IMR-90 (cell line): ENCODE data around the gene RAD51B. TPM values are rescaled to one million over a fixed set of nuclear protein-coding genes. Genes with fewer than 3 reads are reported as not detected.

ENCODE experiments used
- ATAC-seq: fragments of 200-7000 bp; cut with Tn5 transposase; 2 replicates; pipeline ENCODE4 v1.9.1; 2020; ENCODE audit warnings: low read depth, mild to moderate bottlenecking, moderate library complexity
- BruUV-seq: library from RNA; stranded (reverse); fragments of 400-500 nt; replicated peaks from 2 replicates; lab custom pipeline; 2021; lab: Mats Ljungman, UMichigan
- CTCF ChIA-PET: fragments of 300-600 bp; formaldehyde crosslinking; extraction: SDS; loops from one replicate; lab custom pipeline; 2021; ENCODE audit warnings: antibody characterized with exemption; lab: Yijun Ruan, JAX
- POLR2A ChIA-PET: fragments of 300-600 bp; sonication (Branson Sonifier 250); formaldehyde crosslinking; loops from one replicate; lab custom pipeline; 2022; ENCODE audit warnings: antibody characterized with exemption; ENCODE audit not compliant: unreplicated experiment; lab: Charles Lee
- DNase-seq: peaks from one replicate; pipeline ENCODE4 v3.0.0; 2013
- H2AFZ ChIP-seq: replicated peaks from 2 replicates; pipeline ENCODE3; 2013; ENCODE audit warnings: low read length, mild to moderate bottlenecking; ENCODE audit not compliant: poor library complexity
- H2AK5ac ChIP-seq: 2 replicates; pipeline ENCODE4 v1.6.1; 2013; ENCODE audit warnings: low read depth, low read length, inconsistent platforms
- H2AK9ac ChIP-seq: replicated peaks from 2 replicates; pipeline ENCODE3; 2013; ENCODE audit warnings: mild to moderate bottlenecking, low read depth, low read length, moderate library complexity; ENCODE audit not compliant: poor library complexity
- H2BK120ac ChIP-seq: 2 replicates; pipeline ENCODE4 v1.6.1; 2013; ENCODE audit warnings: low read depth, low read length, inconsistent platforms
- H2BK15ac ChIP-seq: 3 replicates; pipeline ENCODE4 v1.6.1; 2013; ENCODE audit warnings: low read depth, low read length, inconsistent platforms
- H2BK20ac ChIP-seq: 2 replicates; pipeline ENCODE4 v1.6.1; 2013; ENCODE audit warnings: low read depth, mild to moderate bottlenecking, inconsistent platforms, low read length, moderate library complexity
- H2BK5ac ChIP-seq: 2 replicates; pipeline ENCODE4 v1.6.1; 2013; ENCODE audit warnings: mild to moderate bottlenecking, low read depth, low read length, inconsistent platforms; ENCODE audit not compliant: poor library complexity, severe bottlenecking
- H3K14ac ChIP-seq: replicated peaks from 2 replicates; pipeline ENCODE4 v1.6.1; 2013; ENCODE audit warnings: low read depth, low read length, inconsistent platforms
- H3K18ac ChIP-seq: 2 replicates; pipeline ENCODE4 v1.6.1; 2013; ENCODE audit warnings: low read depth, low read length, control low read depth
- H3K23ac ChIP-seq: 2 replicates; pipeline ENCODE4 v1.6.1; 2013; ENCODE audit warnings: low read depth, low read length, inconsistent platforms
- H3K27ac ChIP-seq: 2 replicates; pipeline ENCODE4 v1.5.1; 2013; ENCODE audit warnings: mild to moderate bottlenecking, control low read depth, low read length; ENCODE audit not compliant: insufficient read depth
- H3K27me3 ChIP-seq: 2 replicates; pipeline ENCODE4 v1.6.1; 2013; ENCODE audit warnings: low read length; ENCODE audit not compliant: control insufficient read depth, insufficient read depth
- H3K36me3 ChIP-seq: 2 replicates; pipeline ENCODE4 v1.6.1; 2013; ENCODE audit warnings: low read length, mixed read lengths; ENCODE audit not compliant: control insufficient read depth, insufficient read depth
- H3K4ac ChIP-seq: 2 replicates; pipeline ENCODE4 v1.6.1; 2013; ENCODE audit warnings: low read depth, low read length, inconsistent platforms
- H3K4me1 ChIP-seq: 2 replicates; pipeline ENCODE4 v1.6.1; 2013; ENCODE audit warnings: low read length, mixed read lengths; ENCODE audit not compliant: control insufficient read depth, insufficient read depth
- H3K4me2 ChIP-seq: 2 replicates; pipeline ENCODE4 v1.6.1; 2013; ENCODE audit warnings: low read depth, mild to moderate bottlenecking, control low read depth, low read length, moderate library complexity
- H3K4me3 ChIP-seq: 2 replicates; pipeline ENCODE4 v1.5.1; 2013; ENCODE audit warnings: low read depth, mild to moderate bottlenecking, control low read depth, low read length, moderate library complexity; ENCODE audit not compliant: insufficient read depth
- H3K56ac ChIP-seq: 2 replicates; pipeline ENCODE4 v1.6.1; 2013; ENCODE audit warnings: low read length, inconsistent platforms; ENCODE audit not compliant: insufficient read depth; ENCODE audit errors: extremely low read depth
- H3K79me1 ChIP-seq, 2 experiments: 2 replicates each; pipeline ENCODE4 v1.6.1; 2013; ENCODE audit warnings: low read length in 2 of 2, inconsistent platforms in 1 of 2, low read depth in 1 of 2
- H3K9ac ChIP-seq: 2 replicates; pipeline ENCODE4 v1.6.1; 2013; ENCODE audit warnings: low read depth, low read length, control low read depth
- H3K9me1 ChIP-seq: 2 replicates; pipeline ENCODE4 v1.6.1; 2013; ENCODE audit warnings: low read length, inconsistent platforms; ENCODE audit not compliant: insufficient read depth
- H3K9me3 ChIP-seq: 2 replicates; pipeline ENCODE4 v1.6.1; 2013; ENCODE audit warnings: low read length; ENCODE audit not compliant: control insufficient read depth, insufficient read depth
- H4K20me1 ChIP-seq: 2 replicates; pipeline ENCODE4 v1.6.1; 2013; ENCODE audit warnings: low read length, inconsistent platforms; ENCODE audit not compliant: insufficient read depth
- H4K5ac ChIP-seq: 2 replicates; pipeline ENCODE4 v1.6.1; 2013; ENCODE audit warnings: mild to moderate bottlenecking, low read depth, low read length, control low read depth
- H4K8ac ChIP-seq, 2 experiments: 2 replicates each; pipeline ENCODE4 v1.6.1; 2013; ENCODE audit warnings: low read depth in 2 of 2, low read length in 2 of 2, control low read depth in 1 of 2, inconsistent platforms in 1 of 2
- H4K91ac ChIP-seq: 2 replicates; pipeline ENCODE4 v1.6.1; 2013; ENCODE audit warnings: low read depth, low read length, inconsistent platforms; ENCODE audit not compliant: insufficient read depth
- BHLHE40 ChIP-seq: fragments of 150-350 bp; IDR thresholded peaks from 2 replicates; pipeline ENCODE4 v1.6.1; 2016; ENCODE audit warnings: mild to moderate bottlenecking, low read depth, low read length
- CEBPB ChIP-seq: IDR thresholded peaks from 2 replicates; pipeline ENCODE4 v1.6.1; 2012; ENCODE audit warnings: low read depth, low read length, improper control_type of control experiment
- CHD1 ChIP-seq: IDR thresholded peaks from 2 replicates; pipeline ENCODE4 v1.6.1; 2012; ENCODE audit warnings: low read depth, low read length, improper control_type of control experiment
- CTCF ChIP-seq: conservative IDR thresholded peaks from 2 replicates; pipeline ENCODE4 v1.5.1; 2012; ENCODE audit warnings: mild to moderate bottlenecking, low read depth, low read length, improper control_type of control experiment
- ELK1 ChIP-seq: fragments of 150-350 bp; IDR thresholded peaks from 2 replicates; pipeline ENCODE4 v1.6.1; 2016; ENCODE audit warnings: low read depth, mild to moderate bottlenecking, low read length, moderate library complexity, borderline replicate concordance
- FOS ChIP-seq: fragments of 150-350 bp; IDR thresholded peaks from 2 replicates; pipeline ENCODE4 v1.6.1; 2016; ENCODE audit warnings: low read depth, low read length
- MAFK ChIP-seq: IDR thresholded peaks from 2 replicates; pipeline ENCODE4 v1.6.1; 2012; ENCODE audit warnings: low read depth, low read length, improper control_type of control experiment
- MAZ ChIP-seq: IDR thresholded peaks from 2 replicates; pipeline ENCODE4 v1.6.1; 2012; ENCODE audit warnings: low read depth, mild to moderate bottlenecking, low read length, improper control_type of control experiment, moderate library complexity, borderline replicate concordance
- MXI1 ChIP-seq: IDR thresholded peaks from 2 replicates; pipeline ENCODE4 v1.6.1; 2012; ENCODE audit warnings: low read depth, mild to moderate bottlenecking, low read length, moderate library complexity, borderline replicate concordance
- NFE2L2 ChIP-seq: fragments of 150-350 bp; IDR thresholded peaks from 2 replicates; pipeline ENCODE4 v1.6.1; 2016; ENCODE audit warnings: low read depth, mild to moderate bottlenecking, low read length
- POLR2A ChIP-seq: IDR thresholded peaks from 2 replicates; pipeline ENCODE4 v1.6.1; 2012; ENCODE audit warnings: mild to moderate bottlenecking, low read depth, low read length
- RAD21 ChIP-seq: IDR thresholded peaks from 2 replicates; pipeline ENCODE4 v1.6.1; 2012; ENCODE audit warnings: low read length, improper control_type of control experiment
- RCOR1 ChIP-seq: IDR thresholded peaks from 2 replicates; pipeline ENCODE4 v1.6.1; 2012; ENCODE audit warnings: mild to moderate bottlenecking, low read length, improper control_type of control experiment; ENCODE audit not compliant: insufficient replicate concordance
- RFX5 ChIP-seq: IDR thresholded peaks from 2 replicates; pipeline ENCODE4 v1.8.0; 2012; ENCODE audit warnings: low read depth, mild to moderate bottlenecking, low read length, moderate library complexity
- SMC3 ChIP-seq: fragments of 150-350 bp; IDR thresholded peaks from 2 replicates; pipeline ENCODE4 v1.6.1; 2016; ENCODE audit warnings: low read depth, mild to moderate bottlenecking, antibody characterized with exemption, low read length, moderate library complexity
- USF2 ChIP-seq: fragments of 150-350 bp; IDR thresholded peaks from 2 replicates; pipeline ENCODE4 v1.6.1; 2017; ENCODE audit warnings: mild to moderate bottlenecking, antibody characterized with exemption, low read length, low read depth
- WGBS, 2 experiments: methylation state at CpG; one replicate each; pipeline versions ENCODE4 v1.1.5 to v1.1.7; 2013; ENCODE audit warnings: missing lambda C conversion rate in 2 of 2; ENCODE audit not compliant: insufficient read length in 1 of 2; ENCODE audit errors: extremely low coverage in 2 of 2; 5-methylcytosine and 5-hydroxymethylcytosine counted together
- dilution Hi-C: fragments of 300-500 bp; cut with HindIII; formaldehyde crosslinking; loops from one replicate; pipeline ENCODE4 v1.14.3; 2018; ENCODE audit warnings: low sequenced_read_pairs; ENCODE audit not compliant: unreplicated experiment
- in situ Hi-C: fragments of 300-500 bp; cut with MboI; formaldehyde crosslinking; loops from 3 replicates; pipeline ENCODE4 v1.14.3; 2019; ENCODE audit warnings: low sequenced_read_pairs, inconsistent platforms, mixed read lengths
- intact Hi-C: fragments of 100-400 bp; cut with micrococcal nuclease; formaldehyde crosslinking; loops from 2 replicates; pipeline ENCODE4 v1.10.0; 2022
- polyA plus RNA-seq, 3 experiments: library from polyadenylated mRNA; depleted of rRNA; stranded (reverse); fragments of >200 nt; gene quantifications; 2 replicates each; pipeline ENCODE4 v1.2.3, GENCODE V29; 2012; ENCODE audit warnings: low replicate concordance in 1 of 3
- total RNA-seq: library from RNA; depleted of rRNA; stranded (reverse); fragments of >200 nt; gene quantifications from 2 replicates; pipeline ENCODE4 v1.2.3, GENCODE V29; 2012

Gene RAD51B
- total and polyA plus RNA-seq, 2 of the 4 experiments (the other 2 are of a cell fraction) = 5.1 to 18.8 TPM

- ChIA-PET POLR2A (no interaction called here), CTCF (no interaction called here)
- H3K9ac ChIP-seq = no peak overlapping the region
- ATAC-seq (no peak), DNase-seq (no peak)
- H3K79me1 ChIP-seq = no peaks in the 10 kb centered on the region
- no peaks in the 10 kb centered on the region for H3K9me3 ChIP-seq
- H3K27me3 ChIP-seq = no peaks in the 10 kb centered on the region
- H4K5ac ChIP-seq = no peak overlapping the region
- no peak overlapping the region for H3K4me2 ChIP-seq
- in situ Hi-C loops (no loop called here), intact Hi-C loops (no loop called here), dilution Hi-C loops (no loop called here)
- H3K23ac ChIP-seq = no peak overlapping the region
- no TSS peak for BruUV-seq
- no peak overlapping the region for H2AFZ ChIP-seq
- H4K8ac ChIP-seq = no peak overlapping the region
- H3K4me1 ChIP-seq = no peaks in the 10 kb centered on the region
- H2AK5ac ChIP-seq = no peak overlapping the region
- no peak overlapping the region for H3K18ac ChIP-seq
- no CpG with 5 or more reads among the region's 5 CpGs for whole genome bisulfite sequencing, 2 experiments
- H3K56ac ChIP-seq = no peak overlapping the region
- no peak overlapping the region for H2BK120ac ChIP-seq
- no peaks in the 10 kb centered on the region for H4K20me1 ChIP-seq
- no peak overlapping the region for H2BK20ac ChIP-seq
- H3K9me1 ChIP-seq = no peaks in the 10 kb centered on the region
- no peak overlapping the region for H4K91ac ChIP-seq
- H3K4ac ChIP-seq = no peak overlapping the region
- no peak overlapping the region for H3K27ac ChIP-seq
- TF ChIP-seq CHD1 (no peak), SMC3 (no peak), ELK1 (no peak), BHLHE40 (no peak), FOS (no peak), MAFK (no peak), RFX5 (no peak), POLR2A (no peak), MXI1 (no peak), MAZ (no peak), CTCF (no peak), CEBPB (no peak), USF2 (no peak), NFE2L2 (no peak), RAD21 (no peak), RCOR1 (no peak)
- H2BK15ac ChIP-seq = no peak overlapping the region
- no peak overlapping the region for H3K4me3 ChIP-seq
- H3K36me3 ChIP-seq = no peaks in the 10 kb centered on the region
- no peak overlapping the region for H2AK9ac ChIP-seq
- H2BK5ac ChIP-seq = no peak overlapping the region
- no peak overlapping the region for H3K14ac ChIP-seq
Measured at GRCh38 chr14:68325267-68325807, 505.8 kb downstream of the RAD51B start.
